CD14-positive monocyte (primary cell): ENCODE results near the gene PRSS1. TPM values are rescaled to one million over a fixed set of nuclear protein-coding genes. Genes with fewer than 3 reads are reported as not detected.
"Not testable (repeated sequence)": the region's sequence is repeated elsewhere in the genome, so short reads cannot be mapped to it uniquely, and the experiment has no call there.

Experiments
- DNase-seq, 3 donors: peaks; one replicate each; pipeline ENCODE4 v3.0.0-alpha.2; 2011 to 2022
- H2AFZ ChIP-seq: 2 replicates; pipeline ENCODE4 v1.6.0; 2012; ENCODE audit warnings: mild to moderate bottlenecking, low read depth, low read length, inconsistent platforms; ENCODE audit not compliant: insufficient read depth, poor library complexity, severe bottlenecking
- H3K27ac ChIP-seq, 2 donors: 1 replicate in 1 of 2; 2 replicates in 1 of 2; pipeline ENCODE4 v1.5.1; 2012 to 2013; ENCODE audit warnings: low read length in 2 of 2, control low read depth in 1 of 2, inconsistent platforms in 1 of 2, low read depth in 1 of 2, mild to moderate bottlenecking in 1 of 2
- H3K27me3 ChIP-seq, 2 donors: one replicate each; pipeline versions ENCODE4 v1.6.0 to v1.6.1; 2011 to 2013; ENCODE audit warnings: low read length in 2 of 2; ENCODE audit not compliant: control insufficient read depth in 2 of 2, insufficient read depth in 2 of 2
- H3K36me3 ChIP-seq, 2 donors: replicated peaks in 1 of 2; 1 replicate in 1 of 2; 2 replicates in 1 of 2; pipeline versions ENCODE4 v1.5.1 to v1.6.1; 2012 to 2013; ENCODE audit warnings: low read length in 2 of 2, control low read depth in 1 of 2, inconsistent platforms in 1 of 2, mild to moderate bottlenecking in 1 of 2; ENCODE audit not compliant: insufficient read depth in 2 of 2, control insufficient read depth in 1 of 2
- H3K4me1 ChIP-seq, 2 donors: 1 replicate in 1 of 2; 2 replicates in 1 of 2; pipeline versions ENCODE4 v1.5.1 to v1.6.1; 2012 to 2013; ENCODE audit warnings: low read length in 2 of 2, control low read depth in 1 of 2, inconsistent platforms in 1 of 2, mild to moderate bottlenecking in 1 of 2, moderate library complexity in 1 of 2; ENCODE audit not compliant: insufficient read depth in 2 of 2, control insufficient read depth in 1 of 2
- H3K4me2 ChIP-seq: replicated peaks from 2 replicates; pipeline ENCODE3; 2012; ENCODE audit warnings: low read length, moderate library complexity, mild to moderate bottlenecking; ENCODE audit not compliant: poor library complexity, severe bottlenecking; ENCODE audit errors: extremely low read depth
- H3K4me3 ChIP-seq, 3 experiments: fragments of 200-600 bp in 1 of 3; sonication (generic) in 1 of 3; replicated peaks in 1 of 3; 1 replicate in 2 of 3; 2 replicates in 1 of 3; pipeline ENCODE4 v1.5.1; 2011 to 2013; ENCODE audit warnings: low read length in 3 of 3, mild to moderate bottlenecking in 3 of 3, control low read depth in 2 of 3, low read depth in 2 of 3, inconsistent platforms in 1 of 3, moderate library complexity in 1 of 3
- H3K79me2 ChIP-seq: 2 replicates; pipeline ENCODE4 v1.6.0; 2012; ENCODE audit warnings: mild to moderate bottlenecking, control low read depth, inconsistent platforms, low read length, moderate library complexity; ENCODE audit not compliant: insufficient read depth
- H3K9ac ChIP-seq: 2 replicates; pipeline ENCODE4 v1.6.0; 2017; ENCODE audit warnings: low read length, mild to moderate bottlenecking; ENCODE audit not compliant: insufficient read depth, poor library complexity, severe bottlenecking
- H3K9me3 ChIP-seq, 2 donors: replicated peaks in 1 of 2; 1 replicate in 1 of 2; 2 replicates in 1 of 2; pipeline versions ENCODE4 v1.5.1 to v1.6.1; 2012 to 2013; ENCODE audit warnings: low read length in 2 of 2, control low read depth in 1 of 2; ENCODE audit not compliant: control insufficient read depth in 1 of 2, insufficient read depth in 1 of 2
- H4K20me1 ChIP-seq: 2 replicates; pipeline ENCODE4 v1.6.0; 2012; ENCODE audit warnings: mild to moderate bottlenecking, low read length, control low read depth, moderate library complexity; ENCODE audit not compliant: insufficient read depth
- H3K27ac Mint-ChIP-seq, 7 donors: one replicate each; pipeline ENCODE4 v1.8.0; 2020; ENCODE audit warnings: mild to moderate bottlenecking in 7 of 7, mixed read lengths in 7 of 7, moderate library complexity in 6 of 7, inconsistent platforms in 2 of 7
- H3K27me3 Mint-ChIP-seq, 3 donors: one replicate each; pipeline ENCODE4 v1.8.0; 2021 to 2022; ENCODE audit warnings: low read depth in 3 of 3, mild to moderate bottlenecking in 3 of 3, mixed read lengths in 3 of 3, moderate library complexity in 3 of 3, inconsistent platforms in 1 of 3
- H3K36me3 Mint-ChIP-seq, 2 donors: one replicate each; pipeline ENCODE4 v1.8.0; 2020; ENCODE audit warnings: mixed read lengths in 2 of 2, inconsistent platforms in 1 of 2, mild to moderate bottlenecking in 1 of 2
- H3K4me1 Mint-ChIP-seq: one replicate; pipeline ENCODE4 v1.8.0; 2020; ENCODE audit warnings: mild to moderate bottlenecking, mixed read lengths
- H3K4me3 Mint-ChIP-seq, 2 donors: one replicate each; pipeline ENCODE4 v1.8.0; 2020; ENCODE audit warnings: mild to moderate bottlenecking in 2 of 2, mixed read lengths in 2 of 2, moderate library complexity in 1 of 2
- H3K9me3 Mint-ChIP-seq, 7 donors: one replicate each; pipeline ENCODE4 v1.8.0; 2020 to 2022; ENCODE audit warnings: mixed read lengths in 7 of 7, mild to moderate bottlenecking in 6 of 7, moderate library complexity in 6 of 7, inconsistent platforms in 2 of 7
- CTCF ChIP-seq: fragments of 200-600 bp; IDR thresholded peaks from one replicate; pipeline ENCODE4 v1.8.0; 2022; ENCODE audit warnings: antibody characterized with exemption, mild to moderate bottlenecking
- WGBS: methylation state at CpG from one replicate; pipeline ENCODE4 v1.1.5; 2013; ENCODE audit warnings: missing lambda C conversion rate; ENCODE audit not compliant: insufficient coverage; 5-methylcytosine and 5-hydroxymethylcytosine counted together
- intact Hi-C, 2 donors: fragments of 100-400 bp; cut with micrococcal nuclease; formaldehyde crosslinking; loops; one replicate each; pipeline versions ENCODE4 v1.15.0 to v1.15.1; 2023
- polyA plus RNA-seq, 3 donors: library from polyadenylated mRNA; depleted of rRNA in 1 of 3; unstranded in 2 of 3; stranded (reverse) in 1 of 3; fragments of 300-500 nt in 2 of 3; fragments of >200 nt in 1 of 3; fragmentation: Illumina TruSeq in 2 of 3; gene quantifications; 1 replicate in 2 of 3; 2 replicates in 1 of 3; pipeline ENCODE4 v1.2.3, GENCODE V29; 2012 to 2021

The PRSS1 gene
- polyA plus RNA-seq, 3 donors: not detected

- no peaks in the 10 kb centered on the region for H4K20me1 ChIP-seq
- no peak overlapping the region for H3K4me3 ChIP-seq
- H3K9ac ChIP-seq: no peak overlapping the region
- peaks cover 0 to 3% (median 3%) of the 10 kb centered on the region in 3 donors for H3K27me3 Mint-ChIP-seq
- H3K36me3 Mint-ChIP-seq: no peaks in the 10 kb centered on the region
- no peak overlapping the region for H3K27ac ChIP-seq
- peaks cover 0 to 2% (median 0%) of the 10 kb centered on the region in 7 donors for H3K9me3 Mint-ChIP-seq
- no peaks in the 10 kb centered on the region for H3K79me2 ChIP-seq
- 14% methylated on average over 1 of the region's 3 CpGs for WGBS
- H3K4me1 Mint-ChIP-seq: no peaks in the 10 kb centered on the region
- no peak overlapping the region for H2AFZ ChIP-seq
- no peak overlapping the region for H3K4me2 ChIP-seq
- H3K4me1 ChIP-seq: no peaks in the 10 kb centered on the region
- no peaks in the 10 kb centered on the region for H3K36me3 ChIP-seq
- peak overlapping the region in 1 of 7 donors; percentile 20 for H3K27ac Mint-ChIP-seq
- no peaks in the 10 kb centered on the region for H3K9me3 ChIP-seq
- no peaks in the 10 kb centered on the region for H3K27me3 ChIP-seq
- intact Hi-C loops: no loop called here
- DNase-seq: no peak
- no peak for TF ChIP-seq CTCF
- H3K4me3 Mint-ChIP-seq: no peak overlapping the region
Measured at GRCh38 chr7:142752376-142753225, 3.3 kb downstream of the PRSS1 start.

GRCh38 chr7:142753366-142753765, 4.1 kb downstream of the PRSS1 start:
- no peak overlapping the region for H3K4me3 Mint-ChIP-seq
- H3K27ac Mint-ChIP-seq: peak overlapping the region in 1 of 7 donors; percentile 4
- H3K36me3 ChIP-seq: no peaks in the 10 kb centered on the region
- no peak overlapping the region for H3K4me3 ChIP-seq
- H3K27me3 Mint-ChIP-seq: peaks cover 0 to 3% (median 3%) of the 10 kb centered on the region in 3 donors
- DNase-seq: no peak
- no peaks in the 10 kb centered on the region for H3K79me2 ChIP-seq
- WGBS: 80% methylated on average over 6 of the region's 8 CpGs
- TF ChIP-seq CTCF: no peak
- H3K36me3 Mint-ChIP-seq: no peaks in the 10 kb centered on the region
- peaks cover 0 to 2% (median 0%) of the 10 kb centered on the region in 7 donors for H3K9me3 Mint-ChIP-seq
- no peaks in the 10 kb centered on the region for H3K4me1 ChIP-seq
- intact Hi-C loops: no loop called here
- H4K20me1 ChIP-seq: no peaks in the 10 kb centered on the region
- no peak overlapping the region for H3K9ac ChIP-seq
- H2AFZ ChIP-seq: no peak overlapping the region
- no peaks in the 10 kb centered on the region for H3K9me3 ChIP-seq
- no peaks in the 10 kb centered on the region for H3K27me3 ChIP-seq
- no peak overlapping the region for H3K27ac ChIP-seq
- no peak overlapping the region for H3K4me2 ChIP-seq
- H3K4me1 Mint-ChIP-seq: no peaks in the 10 kb centered on the region

- H3K27ac ChIP-seq, H3K27me3 ChIP-seq, H3K36me3 ChIP-seq, H4K20me1 ChIP-seq, H3K4me2 ChIP-seq, H3K36me3 Mint-ChIP-seq, H2AFZ ChIP-seq, H3K9me3 ChIP-seq, H3K4me1 ChIP-seq, DNase-seq, H3K9ac ChIP-seq, H3K27me3 Mint-ChIP-seq, H3K4me3 Mint-ChIP-seq, H3K4me3 ChIP-seq, H3K27ac Mint-ChIP-seq, intact Hi-C loops, H3K4me1 Mint-ChIP-seq, H3K9me3 Mint-ChIP-seq, H3K79me2 ChIP-seq: not testable (repeated sequence)
- WGBS: 90% methylated on average over 3 of the region's 5 CpGs
Measured at GRCh38 chr7:142753925-142754491, 4.7 kb downstream of the PRSS1 start.
